Bronchial epithelial cell (primary cell): ENCODE data around the gene GNG12. TPM values are rescaled to one million over a fixed set of nuclear protein-coding genes. Genes with fewer than 3 reads are reported as not detected.

Source experiments
- DNase-seq: peaks from one replicate; pipeline ENCODE4 v3.0.0-alpha.2; 2010; ENCODE audit warnings: low read depth
- FAIRE-seq: peaks from 2 replicates; lab custom pipeline; 2011; peaks lifted over from hg19 to GRCh38; lab: Jason Lieb, UNC
- H3K27me3 ChIP-seq: 2 replicates; pipeline ENCODE4 v1.5.1; 2011; ENCODE audit warnings: low read length; ENCODE audit not compliant: control insufficient read depth, insufficient read depth
- H3K36me3 ChIP-seq: 2 replicates; pipeline ENCODE4 v1.5.1; 2011; ENCODE audit warnings: low read length; ENCODE audit not compliant: control insufficient read depth, insufficient read depth
- H3K4me3 ChIP-seq: 2 replicates; pipeline ENCODE4 v1.5.1; 2011; ENCODE audit warnings: mild to moderate bottlenecking, low read depth, low read length, control low read depth
- total RNA-seq: library from RNA; depleted of rRNA; stranded (reverse); fragments of >200 nt; gene quantifications from 2 replicates; pipeline ENCODE4 v1.2.1, GENCODE V29; 2014
- TF ChIP-seq, protein P1 (sequence below): IDR thresholded peaks from 2 replicates; pipeline ENCODE4 v1.5.1; 2011; ENCODE audit warnings: mild to moderate bottlenecking, moderate library complexity, low read length, control low read depth, inconsistent platforms; ENCODE audit not compliant: insufficient read depth, severe bottlenecking

The GNG12 gene
- total RNA-seq, 1 donor from 2014 or later: 75.3 TPM

DNA sequence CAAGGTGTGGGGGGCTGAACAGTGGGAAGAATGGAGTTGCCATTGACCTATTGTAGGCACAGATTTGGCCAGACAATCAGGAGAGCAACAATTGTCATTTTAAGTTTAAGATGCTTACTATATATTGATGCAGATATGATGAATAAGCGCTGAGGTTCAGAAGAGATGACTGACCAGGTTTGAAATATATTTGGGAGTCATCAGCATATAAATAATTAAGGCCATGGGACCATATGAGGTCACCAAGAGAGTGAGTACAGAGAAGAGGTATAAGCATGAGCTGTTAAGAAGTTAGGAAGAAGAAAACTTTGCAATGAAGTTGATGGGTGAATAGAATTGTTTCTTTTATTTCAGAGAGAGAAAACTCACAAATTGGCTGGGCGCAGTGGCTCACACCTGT lies 152.8 kb downstream of the GNG12 start:
- FAIRE-seq (no peak), DNase-seq (peak; percentile 58)
- Histone ChIP-seq H3K4me3 (no peak overlapping the region), H3K27me3 (no peaks in the 10 kb centered on the region), H3K36me3 (peaks cover 2% of the 10 kb centered on the region)
- TF ChIP-seq, protein P1, sequence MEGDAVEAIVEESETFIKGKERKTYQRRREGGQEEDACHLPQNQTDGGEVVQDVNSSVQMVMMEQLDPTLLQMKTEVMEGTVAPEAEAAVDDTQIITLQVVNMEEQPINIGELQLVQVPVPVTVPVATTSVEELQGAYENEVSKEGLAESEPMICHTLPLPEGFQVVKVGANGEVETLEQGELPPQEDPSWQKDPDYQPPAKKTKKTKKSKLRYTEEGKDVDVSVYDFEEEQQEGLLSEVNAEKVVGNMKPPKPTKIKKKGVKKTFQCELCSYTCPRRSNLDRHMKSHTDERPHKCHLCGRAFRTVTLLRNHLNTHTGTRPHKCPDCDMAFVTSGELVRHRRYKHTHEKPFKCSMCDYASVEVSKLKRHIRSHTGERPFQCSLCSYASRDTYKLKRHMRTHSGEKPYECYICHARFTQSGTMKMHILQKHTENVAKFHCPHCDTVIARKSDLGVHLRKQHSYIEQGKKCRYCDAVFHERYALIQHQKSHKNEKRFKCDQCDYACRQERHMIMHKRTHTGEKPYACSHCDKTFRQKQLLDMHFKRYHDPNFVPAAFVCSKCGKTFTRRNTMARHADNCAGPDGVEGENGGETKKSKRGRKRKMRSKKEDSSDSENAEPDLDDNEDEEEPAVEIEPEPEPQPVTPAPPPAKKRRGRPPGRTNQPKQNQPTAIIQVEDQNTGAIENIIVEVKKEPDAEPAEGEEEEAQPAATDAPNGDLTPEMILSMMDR: no peak

DNA sequence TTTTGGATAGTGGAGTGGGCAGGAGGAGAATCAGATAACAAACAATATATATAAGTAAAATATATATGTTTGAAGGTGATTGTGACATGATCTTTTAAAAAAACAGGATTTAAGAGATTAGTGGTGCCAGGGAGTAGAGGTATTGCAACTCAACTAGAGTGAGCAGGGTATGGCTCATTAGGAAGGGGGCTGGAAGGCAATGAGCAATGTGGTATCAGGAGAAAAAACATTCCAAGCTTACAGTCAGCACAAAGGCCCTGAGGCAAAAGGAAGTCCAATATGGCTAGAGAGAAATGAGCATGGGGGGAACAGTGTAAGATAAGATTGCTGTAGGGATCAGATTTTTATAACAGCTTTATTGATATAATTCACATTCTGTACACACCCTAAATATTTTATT lies 153.6 kb downstream of the GNG12 start:
- Histone ChIP-seq H3K27me3 (no peaks in the 10 kb centered on the region), H3K36me3 (no peaks in the 10 kb centered on the region), H3K4me3 (no peak overlapping the region)
- no peak for FAIRE-seq
- peak; percentile 95 for DNase-seq
- TF ChIP-seq, protein P1: no peak

DNA sequence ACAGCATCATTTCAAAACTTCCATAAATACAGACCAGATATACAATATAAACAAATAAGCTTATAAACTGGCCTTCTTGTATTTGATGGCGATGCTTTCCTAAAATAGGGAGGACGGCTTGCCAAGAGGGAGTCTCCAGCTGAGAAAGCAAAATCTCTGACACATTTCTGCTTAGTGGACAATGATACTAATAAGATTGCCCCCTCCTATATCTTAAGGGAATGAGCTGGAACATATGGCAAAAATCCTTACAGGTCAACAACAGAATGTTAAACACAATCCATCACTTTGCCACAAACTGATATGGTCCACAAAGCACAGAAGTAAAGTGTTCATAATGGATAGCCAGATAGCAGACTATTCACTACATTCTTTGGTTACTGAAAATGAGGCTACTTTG lies 155.3 kb downstream of the GNG12 start:
- DNase-seq (no peak), FAIRE-seq (no peak)
- Histone ChIP-seq H3K36me3 (no peaks in the 10 kb centered on the region), H3K4me3 (no peak overlapping the region), H3K27me3 (no peaks in the 10 kb centered on the region)
- TF ChIP-seq, protein P1: no peak

DNA sequence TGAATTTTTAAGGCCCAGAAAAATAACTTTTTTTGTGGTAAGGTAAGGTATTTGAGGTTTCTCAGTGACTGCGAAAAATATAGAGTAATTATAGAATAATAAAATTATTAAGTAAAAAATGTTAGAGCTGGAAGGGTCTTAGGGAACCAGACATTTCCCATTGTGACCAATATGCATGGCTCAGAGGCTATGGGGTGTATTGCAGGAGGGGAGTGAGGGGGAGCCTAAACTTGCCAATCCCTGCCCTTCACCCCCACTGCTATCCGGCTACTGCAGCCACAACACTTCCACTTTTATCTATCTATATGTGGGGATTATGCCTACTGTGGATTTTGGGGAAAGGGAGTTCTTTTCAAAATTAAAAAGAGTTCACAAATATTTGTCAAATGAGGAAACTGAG lies 155.9 kb downstream of the GNG12 start:
- TF ChIP-seq, protein P1: no peak

DNA sequence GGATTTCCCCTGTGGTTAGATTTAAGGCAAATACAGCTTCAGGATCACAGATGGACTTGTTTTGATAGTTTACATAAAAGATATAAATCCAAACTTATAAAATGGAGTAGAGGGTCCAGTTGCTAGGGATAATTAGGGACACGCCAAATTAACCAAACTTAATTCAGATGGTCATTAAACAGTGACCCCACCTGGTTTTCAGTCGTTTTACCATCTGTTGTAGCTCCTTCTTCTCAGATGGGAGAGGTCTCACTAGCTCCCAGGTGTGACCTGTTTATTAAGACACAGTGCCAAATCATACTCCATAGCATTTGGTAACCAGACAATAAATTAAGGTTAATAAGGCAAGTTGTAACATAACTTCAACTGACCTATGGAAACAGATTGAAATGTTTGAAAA lies 156.3 kb downstream of the GNG12 start:
- no peak for DNase-seq
- Histone ChIP-seq H3K36me3 (no peaks in the 10 kb centered on the region), H3K27me3 (no peaks in the 10 kb centered on the region), H3K4me3 (no peak overlapping the region)
- no peak for FAIRE-seq
- TF ChIP-seq, protein P1: no peak

More for the DNA sequence above, 155.9 kb downstream of the GNG12 start:
- Histone ChIP-seq H3K36me3 (no peaks in the 10 kb centered on the region), H3K27me3 (no peaks in the 10 kb centered on the region), H3K4me3 (no peak overlapping the region)
- no peak for FAIRE-seq
- DNase-seq: no peak

DNA sequence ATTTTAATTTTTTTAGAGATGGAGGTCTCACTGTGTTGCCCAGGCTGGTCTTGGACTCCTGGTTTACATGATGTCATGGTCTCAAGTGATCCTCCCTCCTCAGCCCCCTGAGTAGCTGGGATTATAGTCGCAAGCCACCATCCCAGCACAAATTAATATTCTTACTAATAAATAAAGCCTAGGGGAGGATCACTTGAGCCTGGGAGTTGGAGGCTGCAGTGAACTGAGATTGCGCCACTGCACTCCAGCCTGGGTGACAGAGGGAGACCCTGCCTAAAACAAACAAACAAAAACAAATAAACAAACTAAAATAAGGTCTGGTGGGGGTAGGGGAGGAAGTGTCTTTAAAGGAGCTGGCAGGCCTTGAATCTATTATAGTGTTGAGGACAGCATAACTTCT lies 157.0 kb downstream of the GNG12 start:
- FAIRE-seq (no peak), DNase-seq (no peak)
- Histone ChIP-seq H3K36me3 (no peaks in the 10 kb centered on the region), H3K4me3 (no peak overlapping the region), H3K27me3 (no peaks in the 10 kb centered on the region)
- TF ChIP-seq, protein P1: no peak
